AG10803 (cell line): ENCODE data around the gene ERCC3.
A peak's percentile ranks its signal among the peaks of the same experiment; 100 is the strongest.
"Not testable (repeated sequence)": the region's sequence is repeated elsewhere in the genome, so short reads cannot be mapped to it uniquely, and the experiment has no call there.

Experiments
- DNase-seq: peaks from one replicate; pipeline ENCODE4 v3.0.0; 2010; ENCODE audit warnings: low read depth
- H3K4me3 ChIP-seq: 2 replicates; pipeline ENCODE4 v1.5.1; 2011; ENCODE audit warnings: mild to moderate bottlenecking, low read length, control low read depth
- CTCF ChIP-seq: conservative IDR thresholded peaks from 2 replicates; pipeline ENCODE4 v1.5.1; 2011; ENCODE audit warnings: mild to moderate bottlenecking, low read length, control low read depth, inconsistent platforms

The ERCC3 gene

DNA sequence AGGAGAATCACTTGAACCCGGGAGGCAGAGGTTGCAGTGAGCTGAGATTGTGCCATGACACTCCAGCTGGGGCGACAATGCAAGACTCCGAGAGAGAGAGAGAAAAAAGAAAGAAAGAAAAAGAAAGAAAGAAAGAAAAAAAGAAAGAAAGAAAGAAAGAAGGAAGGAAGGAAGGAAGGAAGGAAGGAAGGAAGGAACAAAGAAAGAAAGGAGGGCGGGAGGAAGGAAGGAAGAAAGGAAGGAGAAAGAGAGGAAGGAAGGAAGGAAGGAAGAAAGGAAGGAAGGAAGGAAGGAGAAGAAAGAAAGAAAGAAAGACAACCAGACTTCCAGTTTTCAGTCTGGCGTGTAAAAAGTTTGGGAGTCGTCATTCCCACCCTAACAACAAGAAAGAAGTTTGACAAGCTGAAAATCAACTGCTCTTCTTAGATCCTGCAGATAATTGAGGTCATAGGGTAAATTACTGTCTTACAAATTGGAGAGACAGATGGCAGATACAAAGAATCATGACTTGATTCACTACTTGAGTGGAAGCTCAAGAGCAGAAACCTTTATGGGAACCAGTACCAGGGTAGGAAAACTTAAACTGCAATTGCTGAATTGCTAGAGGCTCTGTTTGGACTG is 58.8 kb downstream of the ERCC3 start:
- no peak for TF ChIP-seq CTCF
- H3K4me3 ChIP-seq, result no peak overlapping the region
- no peak for DNase-seq

DNA sequence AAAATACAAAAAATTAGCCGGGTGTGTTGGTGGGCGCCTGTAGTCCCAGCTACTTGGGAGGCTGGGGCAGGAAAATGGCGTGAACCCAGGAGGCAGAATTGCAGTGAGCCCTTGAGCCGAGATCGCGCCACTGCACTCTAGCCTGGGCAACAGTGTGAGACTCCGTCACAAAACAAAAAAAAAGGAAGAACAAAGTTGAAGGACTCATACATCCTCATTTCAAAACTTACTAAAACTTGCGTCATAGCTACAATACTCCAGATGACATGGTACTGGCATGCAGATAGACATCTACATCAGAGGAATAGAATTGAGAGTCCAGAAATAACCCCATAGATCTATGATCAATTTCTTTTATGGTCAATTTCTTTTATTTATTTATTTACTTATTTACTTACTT is 60.2 kb downstream of the ERCC3 start:
- DNase-seq, result no peak
- H3K4me3 ChIP-seq, result no peak overlapping the region
- no peak for TF ChIP-seq CTCF

DNA sequence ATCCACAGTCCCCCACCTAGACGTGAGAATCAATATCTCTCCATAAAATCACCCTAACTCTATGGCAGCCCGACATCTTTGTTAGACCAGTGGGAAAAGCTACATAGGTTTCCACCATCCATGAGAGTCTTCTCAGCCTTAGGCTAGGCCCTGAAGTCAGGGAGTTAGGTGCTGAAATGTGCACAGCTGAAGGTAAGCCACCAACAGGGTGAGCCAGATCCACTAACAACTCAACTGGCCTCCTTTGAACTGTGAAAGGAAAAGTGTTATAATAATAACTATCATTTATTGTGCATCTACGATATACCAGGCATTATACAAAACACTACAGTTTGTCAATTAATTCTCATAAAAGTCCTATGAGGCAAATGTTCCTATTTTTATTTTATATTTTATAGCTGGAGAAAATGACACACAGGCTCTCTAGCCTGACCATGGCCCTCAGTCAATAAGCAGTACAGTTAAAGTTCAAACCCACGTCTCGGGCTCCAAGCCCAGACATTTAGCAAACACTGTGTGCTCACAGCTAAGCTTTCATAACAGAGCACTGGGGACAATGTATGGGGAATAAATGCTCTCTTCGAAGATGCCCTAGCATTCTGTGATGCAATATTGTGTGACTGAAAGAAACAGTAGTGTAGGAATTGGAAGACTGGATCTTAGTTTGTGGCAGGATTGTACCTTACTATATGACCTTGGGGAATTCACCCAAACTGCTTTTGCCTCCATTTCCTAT is 62.6 kb downstream of the ERCC3 start:
- DNase-seq, result no peak
- H3K4me3 ChIP-seq, result no peak overlapping the region
- TF ChIP-seq CTCF, result no peak

GRCh38 chr2:127229555-127229954 is 64.4 kb downstream of the ERCC3 start:
- no peak overlapping the region for H3K4me3 ChIP-seq
- DNase-seq, result no peak
- no peak for TF ChIP-seq CTCF

DNA sequence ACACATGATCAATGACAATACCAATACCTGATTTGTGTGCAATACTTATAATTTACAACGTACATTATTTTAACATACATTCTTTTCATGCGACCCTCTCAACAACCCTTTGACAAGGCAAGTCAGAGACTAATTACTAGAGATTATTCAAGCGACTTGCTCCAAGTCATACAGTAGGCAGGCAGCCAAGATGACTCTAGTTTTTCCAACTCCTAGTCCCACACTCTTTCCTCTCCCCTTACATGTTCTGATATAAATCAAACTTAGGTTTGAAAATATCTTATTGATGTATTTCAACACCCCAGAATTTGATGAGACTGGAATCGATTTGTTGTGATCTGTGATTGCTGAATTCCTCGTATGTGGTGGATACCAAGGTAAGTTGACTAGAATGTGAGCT is 65.8 kb downstream of the ERCC3 start:
- no peak for TF ChIP-seq CTCF
- no peak overlapping the region for H3K4me3 ChIP-seq
- no peak for DNase-seq

DNA sequence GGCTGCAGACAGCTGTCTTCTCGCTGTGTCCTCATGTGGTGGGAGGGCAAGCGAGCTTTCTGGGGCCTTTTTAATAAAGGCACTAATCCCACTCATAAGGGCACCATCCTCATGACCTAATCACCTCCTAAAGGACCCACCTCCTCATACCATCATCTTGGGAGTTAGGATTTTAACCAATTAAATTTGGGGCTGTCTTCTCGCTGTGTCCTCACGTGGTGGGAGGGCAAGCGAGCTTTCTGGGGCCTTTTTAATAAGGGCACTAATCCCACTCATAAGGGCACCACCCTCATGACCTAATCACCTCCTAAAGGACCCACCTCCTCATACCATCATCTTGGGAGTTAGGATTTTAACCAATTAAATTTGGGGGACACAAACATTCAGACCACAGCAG is 66.7 kb downstream of the ERCC3 start:
- H3K4me3 ChIP-seq, DNase-seq: not testable (repeated sequence)

- DNase-seq, result peak; percentile 72
- peak overlapping the region; percentile 39 for H3K4me3 ChIP-seq
- no peak for TF ChIP-seq CTCF
Measured at GRCh38 chr2:127226520-127227263, 67.3 kb downstream of the ERCC3 start.
